ENCODE data around the gene EED. TPM values are rescaled to one million over a fixed set of nuclear protein-coding genes. Genes with fewer than 3 reads are reported as not detected.

The EED gene
- total and polyA plus RNA-seq, 12 donors, result 8.0 to 17.3 (median 9.6) TPM

GRCh38 chr11:86259730-86260129 lies 15.2 kb downstream of the EED start:
- DNase-seq (no peak), ATAC-seq (no peak)
- no peak overlapping the region for H3K4me3 ChIP-seq
- intact Hi-C loops (cut with DNase I), result no loop called here
- H3K27me3 ChIP-seq, result no peaks in the 10 kb centered on the region
- 49 to 50% methylated on average over 1 of the region's 1 CpG for WGBS, 2 donors
- H3K9me3 ChIP-seq, result no peaks in the 10 kb centered on the region
- TF ChIP-seq CTCF (IDR thresholded peaks at IDR 0.05), result no peak
- no peaks in the 10 kb centered on the region for H3K4me1 ChIP-seq
- H3K36me3 ChIP-seq, result peaks cover 0 to 97% (median 7%) of the 10 kb centered on the region in 9 donors
- no peak overlapping the region for H3K27ac ChIP-seq

GRCh38 chr11:86261328-86261727 lies 16.8 kb downstream of the EED start:
- ATAC-seq (no peak), DNase-seq (no peak)
- H3K36me3 ChIP-seq, result peaks cover 0 to 97% (median 7%) of the 10 kb centered on the region in 9 donors
- no peaks in the 10 kb centered on the region for H3K27me3 ChIP-seq
- no peak for TF ChIP-seq CTCF (IDR thresholded peaks at IDR 0.05)
- H3K4me3 ChIP-seq, result no peak overlapping the region
- H3K9me3 ChIP-seq, result no peaks in the 10 kb centered on the region
- WGBS, 2 donors, result 92 to 94% methylated on average over 3 of the region's 3 CpGs
- H3K4me1 ChIP-seq, result no peaks in the 10 kb centered on the region
- intact Hi-C loops (cut with DNase I), result no loop called here
- no peak overlapping the region for H3K27ac ChIP-seq

- DNase-seq (no peak), ATAC-seq (no peak)
- Histone ChIP-seq H3K27ac (no peak overlapping the region), H3K36me3 (peaks cover 0 to 97% (median 7%) of the 10 kb centered on the region in 9 donors), H3K4me3 (no peak overlapping the region), H3K27me3 (no peaks in the 10 kb centered on the region), H3K4me1 (no peaks in the 10 kb centered on the region), H3K9me3 (no peaks in the 10 kb centered on the region)
- no peak for TF ChIP-seq CTCF (IDR thresholded peaks at IDR 0.05)
- intact Hi-C loops (cut with DNase I), result no loop called here
- 97 to 99% methylated on average over 6 of the region's 6 CpGs for WGBS, 2 donors
Observed at GRCh38 chr11:86262387-86262786, 17.8 kb downstream of the EED start.

GRCh38 chr11:86264649-86265048 lies 20.1 kb downstream of the EED start:
- WGBS, 2 donors, result 96 to 99% methylated on average over 2 of the region's 2 CpGs
- ATAC-seq (no peak), DNase-seq (no peak)
- Histone ChIP-seq H3K36me3 (peaks cover 0 to 97% (median 15%) of the 10 kb centered on the region in 9 donors), H3K27ac (no peak overlapping the region), H3K4me3 (no peak overlapping the region), H3K4me1 (no peaks in the 10 kb centered on the region), H3K27me3 (no peaks in the 10 kb centered on the region), H3K9me3 (no peaks in the 10 kb centered on the region)
- no peak for TF ChIP-seq CTCF (IDR thresholded peaks at IDR 0.05)
- intact Hi-C loops (cut with DNase I), result no loop called here

Data from heart right ventricle (tissue), 16 donors.